Colon (tissue), 2 donors: ENCODE results near the gene FLCN.
"Not testable (repeated sequence)": the region's sequence is repeated elsewhere in the genome, so short reads cannot be mapped to it uniquely, and the experiment has no call there.

Experiments used
- FAIRE-seq: peaks from 2 replicates; lab custom pipeline; 2012; peaks lifted over from hg19 to GRCh38; lab: Jason Lieb, UNC
- donor health status: control.
- donor health status: control.

The FLCN gene, protein sequence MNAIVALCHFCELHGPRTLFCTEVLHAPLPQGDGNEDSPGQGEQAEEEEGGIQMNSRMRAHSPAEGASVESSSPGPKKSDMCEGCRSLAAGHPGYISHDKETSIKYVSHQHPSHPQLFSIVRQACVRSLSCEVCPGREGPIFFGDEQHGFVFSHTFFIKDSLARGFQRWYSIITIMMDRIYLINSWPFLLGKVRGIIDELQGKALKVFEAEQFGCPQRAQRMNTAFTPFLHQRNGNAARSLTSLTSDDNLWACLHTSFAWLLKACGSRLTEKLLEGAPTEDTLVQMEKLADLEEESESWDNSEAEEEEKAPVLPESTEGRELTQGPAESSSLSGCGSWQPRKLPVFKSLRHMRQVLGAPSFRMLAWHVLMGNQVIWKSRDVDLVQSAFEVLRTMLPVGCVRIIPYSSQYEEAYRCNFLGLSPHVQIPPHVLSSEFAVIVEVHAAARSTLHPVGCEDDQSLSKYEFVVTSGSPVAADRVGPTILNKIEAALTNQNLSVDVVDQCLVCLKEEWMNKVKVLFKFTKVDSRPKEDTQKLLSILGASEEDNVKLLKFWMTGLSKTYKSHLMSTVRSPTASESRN

DNA sequence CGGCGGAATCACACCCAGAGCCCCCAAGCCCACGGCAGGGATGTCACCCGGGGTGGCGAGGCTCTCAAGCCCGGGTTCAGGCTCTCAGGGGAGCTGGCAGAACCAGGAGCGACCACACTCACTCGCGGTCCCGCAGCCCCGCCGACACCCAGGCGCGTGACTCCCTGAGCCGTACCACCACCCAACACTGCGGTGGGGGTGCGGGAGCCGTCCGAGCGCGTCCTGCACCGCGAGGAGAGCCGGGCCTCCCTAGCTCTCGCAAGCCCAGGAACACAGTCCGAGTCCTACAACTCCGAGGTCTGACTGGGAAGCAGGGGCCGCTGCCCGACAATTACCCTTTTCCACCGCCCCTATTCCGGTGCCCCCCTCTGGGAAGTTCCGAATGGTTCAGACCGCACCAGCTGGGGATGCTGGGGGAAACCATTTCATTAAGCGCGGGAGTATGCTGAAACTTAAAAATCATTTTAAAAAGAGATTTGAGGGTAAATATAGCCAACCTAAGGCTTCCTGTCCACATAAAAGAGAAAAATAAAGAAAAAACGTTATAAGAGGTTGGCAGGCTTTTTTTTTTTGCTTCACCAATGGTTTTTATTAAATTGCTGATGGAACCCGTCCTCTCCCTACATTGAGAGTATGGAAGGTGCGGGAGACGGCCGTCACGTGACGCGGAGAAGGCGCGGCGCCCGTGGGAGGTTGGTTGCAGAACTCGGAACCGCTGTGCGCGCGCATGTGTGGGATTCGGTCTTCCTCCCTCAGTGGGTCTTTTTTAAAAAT is at the start of gene FLCN:
FLCN (minus strand) TSS at position 143 of the 774 bp plus-strand sequence. CDS start 9,031 bp downstream, outside the sequence.
- FAIRE-seq = no peak

DNA sequence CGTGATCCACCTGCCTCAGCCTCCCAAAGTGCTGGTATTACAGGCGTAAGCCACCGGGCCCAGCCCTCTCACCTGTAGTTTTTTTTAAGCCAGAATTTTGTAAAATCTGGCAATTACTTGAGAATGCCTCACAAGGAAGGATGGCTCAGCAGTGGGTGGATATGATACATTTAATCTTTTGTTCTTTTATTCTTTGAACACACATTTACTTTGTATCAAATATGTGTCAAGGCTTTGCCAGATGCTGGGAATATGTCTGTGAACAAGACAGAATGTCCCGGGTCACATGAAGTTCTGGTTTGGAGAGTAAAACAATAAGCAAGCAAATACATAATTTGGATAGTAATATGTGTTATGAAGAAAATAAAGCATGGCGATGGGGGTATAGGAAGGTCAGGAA is 49.0 kb upstream of the FLCN start:
- FAIRE-seq = no peak

GRCh38 chr17:17280613-17281549 is 43.9 kb upstream of the FLCN start, which contains the start of gene COPS3:
Gene COPS3, minus strand, starts transcription at chr17:17281246. Its CDS starts 60 bp downstream, at chr17:17281186.
- FAIRE-seq = no peak

DNA sequence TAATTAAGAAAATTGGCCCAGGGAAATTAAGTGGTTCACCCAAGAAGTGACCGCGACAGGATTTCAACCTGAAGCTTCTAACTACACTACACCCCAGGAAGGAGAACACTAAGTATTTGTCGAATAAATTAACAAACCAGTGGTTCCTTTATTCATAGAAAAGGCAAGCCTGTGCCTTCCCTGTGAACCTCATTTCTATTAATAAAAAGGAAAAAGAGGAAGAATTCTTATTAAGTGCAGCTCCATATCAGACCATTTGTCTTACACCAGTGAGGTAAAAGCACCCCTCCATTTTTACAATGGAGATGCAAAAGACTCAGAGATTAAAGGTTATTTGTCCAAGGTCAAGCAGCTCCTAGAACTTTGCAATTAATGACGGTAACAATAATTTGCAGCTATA is 42.3 kb upstream of the FLCN start:
- FAIRE-seq = no peak

DNA sequence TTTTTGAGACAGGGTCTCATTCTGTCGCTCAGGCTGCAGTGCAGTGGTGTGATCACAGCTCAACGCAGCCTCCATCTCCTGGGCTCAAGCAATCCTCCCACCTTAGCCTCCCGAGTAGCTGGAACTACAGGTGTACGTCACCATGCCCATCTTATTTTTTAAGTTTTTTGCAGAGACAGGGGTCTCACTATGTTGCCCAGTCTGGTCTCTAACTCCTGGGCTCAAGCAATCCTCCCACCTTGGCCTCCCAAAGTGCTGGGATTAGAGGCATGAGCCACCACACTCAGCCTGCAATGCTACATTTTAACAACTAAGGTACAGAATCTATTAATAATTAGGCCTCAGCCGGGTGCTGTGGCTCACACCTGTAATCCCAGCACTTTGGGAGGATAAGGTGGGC is 40.5 kb upstream of the FLCN start:
- FAIRE-seq = not testable (repeated sequence)

GRCh38 chr17:17275971-17276370 is 39.0 kb upstream of the FLCN start:
- FAIRE-seq = no peak

DNA sequence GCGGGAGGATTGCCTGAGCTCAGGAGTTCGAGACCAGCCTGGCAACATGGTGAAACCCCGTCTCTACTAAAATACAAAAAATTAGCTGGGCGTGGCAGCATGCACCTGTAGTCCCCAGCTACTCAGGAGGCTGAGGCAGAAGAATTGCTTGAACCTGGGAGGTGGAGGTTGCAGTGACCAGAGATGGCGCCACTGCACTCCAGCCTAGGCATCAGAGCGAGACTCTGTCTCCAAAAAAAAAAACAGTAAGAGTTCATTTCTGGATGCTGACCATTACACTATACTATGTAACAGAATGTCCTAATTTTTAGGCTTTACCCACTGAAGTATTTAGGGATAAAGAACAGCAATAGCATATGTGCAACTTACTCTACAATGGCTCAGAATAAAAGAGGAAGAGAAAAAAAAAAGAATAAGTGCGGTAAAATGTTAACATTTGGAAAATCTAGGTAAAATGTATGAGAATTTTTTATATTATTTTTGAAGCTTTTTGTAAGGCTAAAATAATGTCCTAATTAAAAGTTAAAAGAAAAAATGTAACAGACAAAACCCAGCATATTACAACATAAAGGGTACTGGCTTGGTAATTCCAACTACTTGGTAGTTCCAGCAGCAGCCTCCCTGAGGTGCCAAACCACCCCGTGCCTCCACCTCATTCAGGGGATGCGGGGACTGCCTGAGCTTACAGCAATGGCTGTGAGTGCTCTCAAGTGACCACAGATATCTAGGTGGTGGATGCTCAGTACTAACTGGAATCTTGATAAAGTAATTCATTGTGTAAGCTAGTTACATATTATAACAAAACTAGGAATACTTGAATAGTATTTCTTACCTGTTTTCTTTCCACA is 33.2 kb upstream of the FLCN start:
- no peak for FAIRE-seq

- FAIRE-seq = no peak
Measured at GRCh38 chr17:17264430-17264829, 27.5 kb upstream of the FLCN start.

- no peak for FAIRE-seq
Measured at GRCh38 chr17:17258998-17259397, 22.0 kb upstream of the FLCN start.

- FAIRE-seq = no peak
Measured at GRCh38 chr17:17258011-17258410, 21.0 kb upstream of the FLCN start.

- no peak for FAIRE-seq
Measured at GRCh38 chr17:17256316-17256715, 19.3 kb upstream of the FLCN start.

DNA sequence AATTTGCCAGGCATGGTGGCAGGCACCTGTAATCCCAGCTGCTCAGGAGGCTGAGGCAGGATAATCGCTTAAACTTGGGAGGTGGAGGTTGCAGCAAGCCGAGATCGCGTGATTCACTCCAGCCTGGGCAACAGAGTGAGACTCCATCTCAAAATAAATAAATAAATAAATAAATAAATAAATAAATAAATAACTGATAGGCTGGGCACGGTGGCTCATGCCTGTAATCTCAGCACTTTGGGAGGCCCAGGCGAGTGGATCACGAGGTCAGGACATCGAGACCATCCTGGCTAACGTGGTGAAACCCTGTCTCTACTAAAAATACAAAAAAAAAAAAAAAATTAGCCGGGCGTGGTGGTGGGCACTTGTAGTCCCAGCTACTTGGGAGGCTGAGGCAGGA is 18.7 kb upstream of the FLCN start:
- not testable (repeated sequence) for FAIRE-seq

GRCh38 chr17:17254036-17254435 is 17.1 kb upstream of the FLCN start:
- FAIRE-seq = no peak

- FAIRE-seq = no peak
Measured at GRCh38 chr17:17253406-17253805, 16.4 kb upstream of the FLCN start.

GRCh38 chr17:17252149-17252661 is 15.2 kb upstream of the FLCN start:
- no peak for FAIRE-seq

DNA sequence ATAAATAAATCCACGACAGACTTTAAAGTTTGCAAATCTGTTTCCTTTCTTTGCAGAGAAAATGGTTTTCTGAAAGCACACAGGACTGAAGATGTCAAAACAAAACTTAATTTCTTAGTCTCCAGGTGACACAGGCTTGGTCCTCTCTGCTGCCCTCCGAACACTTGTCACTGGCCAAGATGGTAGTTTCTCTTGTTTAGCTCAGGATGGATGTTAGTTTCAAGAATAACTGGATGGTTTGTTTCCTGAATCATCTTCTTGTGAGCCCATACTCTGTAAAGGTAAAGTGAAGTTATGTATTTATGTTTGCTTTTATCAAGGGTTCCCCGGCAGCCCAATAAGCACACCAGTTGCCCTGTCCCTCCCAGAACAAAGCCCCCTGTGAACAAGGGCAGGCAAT is 9.9 kb upstream of the FLCN start:
- FAIRE-seq = no peak

GRCh38 chr17:17243163-17243562 is 6.2 kb upstream of the FLCN start:
- no peak for FAIRE-seq

DNA sequence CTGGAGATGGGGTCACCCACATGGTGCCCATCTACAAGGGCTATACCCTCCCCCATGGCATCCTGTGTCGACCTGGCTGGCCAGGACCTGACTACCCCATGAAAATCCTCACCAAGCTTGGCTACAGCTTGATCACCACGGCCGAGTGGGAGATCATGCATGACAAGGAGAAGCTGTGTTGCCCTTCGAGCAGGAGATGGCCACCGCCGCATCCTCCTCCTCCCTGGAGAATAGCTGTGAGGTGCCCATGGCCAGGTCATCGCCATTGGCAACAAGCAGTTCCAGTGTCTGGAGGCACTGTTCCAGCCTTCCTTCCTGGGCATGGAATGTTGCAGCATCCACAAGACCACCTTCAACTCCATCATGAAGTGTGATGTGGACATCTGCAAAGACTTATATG is 5.3 kb upstream of the FLCN start:
- no peak for FAIRE-seq

GRCh38 chr17:17241656-17242055 is 4.7 kb upstream of the FLCN start:
- FAIRE-seq = no peak

DNA sequence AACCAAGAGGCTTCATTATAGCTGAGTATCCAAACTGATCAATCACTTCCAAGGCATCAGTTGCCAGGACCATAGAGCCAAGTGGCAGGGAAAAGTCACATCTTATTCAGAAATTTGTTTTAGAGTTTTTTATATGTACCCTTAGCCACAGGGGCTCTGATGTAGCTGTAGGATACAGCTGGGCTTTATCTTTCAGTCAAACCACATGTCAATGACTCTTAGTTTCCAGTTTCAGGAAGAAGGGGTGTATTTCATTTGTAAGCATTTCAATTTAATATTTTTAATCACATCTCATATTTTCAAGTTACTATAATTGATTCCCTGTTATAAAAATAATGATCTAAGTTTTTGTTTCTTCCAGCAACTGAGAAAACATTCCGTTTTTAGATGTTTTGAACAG is 2.9 kb upstream of the FLCN start:
- no peak for FAIRE-seq
